ENCODE measurements around the gene CHST11.

- TF ChIP-seq CTCF (IDR thresholded peaks at IDR 0.05; ENCODE audit: low read depth, low read length, poor library complexity, severe bottlenecking) (no peak), EZH2phosphoT487 (IDR thresholded peaks at IDR 0.05; ENCODE audit: borderline replicate concordance, low read length) (no peak)
Observed at GRCh38 chr12:104420868-104421267, 35.9 kb upstream of the CHST11 start.

All from DOHH2 (cell line).